GM23338 (cell line): Measurements from ENCODE around the gene THOP1.

Experiments
- CREB1 ChIP-seq: fragments of 250-450 bp; sonication (Bioruptor Pico); IDR thresholded peaks from 2 replicates; pipeline ENCODE4 v1.5.0; 2020; ENCODE audit warnings: low read depth, mild to moderate bottlenecking, moderate library complexity
- EZH2 ChIP-seq: fragments of 200-600 bp; sonication (generic); IDR thresholded peaks from one replicate; pipeline ENCODE4 v1.8.0; 2017; ENCODE audit warnings: antibody characterized with exemption, mild to moderate bottlenecking, low read depth; ENCODE audit not compliant: unreplicated experiment
- EZH2phosphoT487 ChIP-seq: fragments of 200-600 bp; sonication (generic); IDR thresholded peaks from one replicate; pipeline ENCODE4 v1.8.1; 2018; ENCODE audit warnings: antibody characterized with exemption; ENCODE audit not compliant: unreplicated experiment
- JUNB ChIP-seq: IDR thresholded peaks from one replicate; pipeline ENCODE4 v1.6.1; 2016; ENCODE audit warnings: antibody characterized with exemption; ENCODE audit not compliant: unreplicated experiment
- POLR2AphosphoS5 ChIP-seq: IDR thresholded peaks from 2 replicates; pipeline ENCODE4 v1.6.1; 2016; ENCODE audit warnings: antibody characterized with exemption, low read depth
- ZNF114 ChIP-seq: fragments of 250-450 bp; sonication (Bioruptor Pico); IDR thresholded peaks from 2 replicates; pipeline ENCODE4 v1.5.0; 2020; ENCODE audit warnings: mild to moderate bottlenecking, moderate library complexity
- TF ChIP-seq, protein P1 (sequence below), 2 experiments: fragments of 200-600 bp in 1 of 2; sonication (generic) in 1 of 2; conservative IDR thresholded peaks; 2 replicates each; pipeline versions ENCODE4 v1.5.1 to v1.6.1; 2016 to 2017; ENCODE audit warnings: antibody characterized with exemption in 2 of 2, low read depth in 2 of 2, mild to moderate bottlenecking in 2 of 2, moderate library complexity in 1 of 2
- TF ChIP-seq, protein P2 (sequence below): IDR thresholded peaks from one replicate; pipeline ENCODE4 v1.6.1; 2018; ENCODE audit warnings: antibody characterized with exemption; ENCODE audit not compliant: unreplicated experiment

DNA sequence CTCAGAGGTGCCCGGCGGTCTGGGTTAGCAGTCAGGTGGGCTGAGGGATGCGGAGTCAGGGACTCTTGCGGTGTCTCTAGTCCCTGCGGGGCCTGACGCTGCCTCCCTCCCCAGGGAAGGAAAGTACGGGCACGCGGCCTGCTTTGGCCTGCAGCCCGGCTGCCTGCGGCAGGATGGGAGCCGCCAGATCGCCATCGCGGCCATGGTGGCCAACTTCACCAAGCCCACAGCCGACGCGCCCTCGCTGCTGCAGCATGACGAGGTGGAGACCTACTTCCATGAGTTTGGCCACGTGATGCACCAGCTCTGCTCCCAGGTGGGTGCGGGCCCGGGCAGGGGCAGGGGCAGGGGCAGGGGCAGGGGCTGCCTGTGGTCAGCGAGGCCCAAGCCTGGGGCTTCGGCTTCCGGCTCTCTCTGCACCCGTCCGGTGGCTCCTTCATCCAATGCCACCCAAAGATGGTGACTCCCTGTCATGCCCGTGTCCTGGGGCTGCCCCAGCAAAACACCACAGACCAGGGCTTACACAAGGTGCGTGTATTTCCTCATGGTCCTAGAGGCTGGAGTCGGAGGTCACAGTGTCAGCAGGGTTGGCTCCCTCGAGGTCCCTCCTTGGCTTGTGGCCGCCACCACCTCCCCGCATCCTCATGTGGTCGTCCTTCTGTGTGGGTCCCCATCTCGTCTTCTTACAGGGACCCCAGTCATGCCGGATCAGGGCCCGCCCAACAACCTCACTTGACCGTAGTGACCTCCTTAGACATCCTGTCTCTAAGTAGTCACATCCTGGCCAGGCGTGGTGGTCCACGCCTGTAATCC lies 23.0 kb downstream of the THOP1 start:
- TF ChIP-seq ZNF114 (CRISPR knock-in tag) (no peak), POLR2AphosphoS5 (no peak), CREB1 (CRISPR knock-in tag) (no peak), EZH2 (no peak), EZH2phosphoT487 (no peak), JUNB (no peak)
- TF ChIP-seq, protein P1, sequence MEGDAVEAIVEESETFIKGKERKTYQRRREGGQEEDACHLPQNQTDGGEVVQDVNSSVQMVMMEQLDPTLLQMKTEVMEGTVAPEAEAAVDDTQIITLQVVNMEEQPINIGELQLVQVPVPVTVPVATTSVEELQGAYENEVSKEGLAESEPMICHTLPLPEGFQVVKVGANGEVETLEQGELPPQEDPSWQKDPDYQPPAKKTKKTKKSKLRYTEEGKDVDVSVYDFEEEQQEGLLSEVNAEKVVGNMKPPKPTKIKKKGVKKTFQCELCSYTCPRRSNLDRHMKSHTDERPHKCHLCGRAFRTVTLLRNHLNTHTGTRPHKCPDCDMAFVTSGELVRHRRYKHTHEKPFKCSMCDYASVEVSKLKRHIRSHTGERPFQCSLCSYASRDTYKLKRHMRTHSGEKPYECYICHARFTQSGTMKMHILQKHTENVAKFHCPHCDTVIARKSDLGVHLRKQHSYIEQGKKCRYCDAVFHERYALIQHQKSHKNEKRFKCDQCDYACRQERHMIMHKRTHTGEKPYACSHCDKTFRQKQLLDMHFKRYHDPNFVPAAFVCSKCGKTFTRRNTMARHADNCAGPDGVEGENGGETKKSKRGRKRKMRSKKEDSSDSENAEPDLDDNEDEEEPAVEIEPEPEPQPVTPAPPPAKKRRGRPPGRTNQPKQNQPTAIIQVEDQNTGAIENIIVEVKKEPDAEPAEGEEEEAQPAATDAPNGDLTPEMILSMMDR (conservative IDR thresholded peaks at IDR 0.05; ENCODE audit: low read depth in 2 of 2), result no peak
- TF ChIP-seq, protein P2, sequence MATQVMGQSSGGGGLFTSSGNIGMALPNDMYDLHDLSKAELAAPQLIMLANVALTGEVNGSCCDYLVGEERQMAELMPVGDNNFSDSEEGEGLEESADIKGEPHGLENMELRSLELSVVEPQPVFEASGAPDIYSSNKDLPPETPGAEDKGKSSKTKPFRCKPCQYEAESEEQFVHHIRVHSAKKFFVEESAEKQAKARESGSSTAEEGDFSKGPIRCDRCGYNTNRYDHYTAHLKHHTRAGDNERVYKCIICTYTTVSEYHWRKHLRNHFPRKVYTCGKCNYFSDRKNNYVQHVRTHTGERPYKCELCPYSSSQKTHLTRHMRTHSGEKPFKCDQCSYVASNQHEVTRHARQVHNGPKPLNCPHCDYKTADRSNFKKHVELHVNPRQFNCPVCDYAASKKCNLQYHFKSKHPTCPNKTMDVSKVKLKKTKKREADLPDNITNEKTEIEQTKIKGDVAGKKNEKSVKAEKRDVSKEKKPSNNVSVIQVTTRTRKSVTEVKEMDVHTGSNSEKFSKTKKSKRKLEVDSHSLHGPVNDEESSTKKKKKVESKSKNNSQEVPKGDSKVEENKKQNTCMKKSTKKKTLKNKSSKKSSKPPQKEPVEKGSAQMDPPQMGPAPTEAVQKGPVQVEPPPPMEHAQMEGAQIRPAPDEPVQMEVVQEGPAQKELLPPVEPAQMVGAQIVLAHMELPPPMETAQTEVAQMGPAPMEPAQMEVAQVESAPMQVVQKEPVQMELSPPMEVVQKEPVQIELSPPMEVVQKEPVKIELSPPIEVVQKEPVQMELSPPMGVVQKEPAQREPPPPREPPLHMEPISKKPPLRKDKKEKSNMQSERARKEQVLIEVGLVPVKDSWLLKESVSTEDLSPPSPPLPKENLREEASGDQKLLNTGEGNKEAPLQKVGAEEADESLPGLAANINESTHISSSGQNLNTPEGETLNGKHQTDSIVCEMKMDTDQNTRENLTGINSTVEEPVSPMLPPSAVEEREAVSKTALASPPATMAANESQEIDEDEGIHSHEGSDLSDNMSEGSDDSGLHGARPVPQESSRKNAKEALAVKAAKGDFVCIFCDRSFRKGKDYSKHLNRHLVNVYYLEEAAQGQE, result no peak
